ENCODE results near the gene LRRC57.

DNA sequence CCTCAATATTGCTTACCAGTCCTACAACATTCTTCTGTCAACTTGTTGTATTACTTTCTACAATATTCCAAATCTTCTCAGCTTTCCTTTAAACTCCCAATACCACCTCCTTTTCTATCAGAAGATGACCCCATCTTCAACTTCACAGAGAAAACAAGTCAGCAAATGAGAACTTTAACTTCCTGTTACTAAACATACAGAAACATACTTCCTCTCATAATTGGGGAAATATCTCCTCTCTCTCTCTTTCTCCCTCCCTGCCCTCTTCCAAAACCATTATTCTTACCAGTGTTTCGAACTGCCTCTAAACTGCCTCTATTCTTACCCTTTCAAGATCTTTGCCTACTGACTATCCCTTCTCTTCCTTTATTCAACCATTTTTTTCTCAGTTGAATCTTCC lies 54.9 kb downstream of the LRRC57 start:
- TF ChIP-seq, protein P1, sequence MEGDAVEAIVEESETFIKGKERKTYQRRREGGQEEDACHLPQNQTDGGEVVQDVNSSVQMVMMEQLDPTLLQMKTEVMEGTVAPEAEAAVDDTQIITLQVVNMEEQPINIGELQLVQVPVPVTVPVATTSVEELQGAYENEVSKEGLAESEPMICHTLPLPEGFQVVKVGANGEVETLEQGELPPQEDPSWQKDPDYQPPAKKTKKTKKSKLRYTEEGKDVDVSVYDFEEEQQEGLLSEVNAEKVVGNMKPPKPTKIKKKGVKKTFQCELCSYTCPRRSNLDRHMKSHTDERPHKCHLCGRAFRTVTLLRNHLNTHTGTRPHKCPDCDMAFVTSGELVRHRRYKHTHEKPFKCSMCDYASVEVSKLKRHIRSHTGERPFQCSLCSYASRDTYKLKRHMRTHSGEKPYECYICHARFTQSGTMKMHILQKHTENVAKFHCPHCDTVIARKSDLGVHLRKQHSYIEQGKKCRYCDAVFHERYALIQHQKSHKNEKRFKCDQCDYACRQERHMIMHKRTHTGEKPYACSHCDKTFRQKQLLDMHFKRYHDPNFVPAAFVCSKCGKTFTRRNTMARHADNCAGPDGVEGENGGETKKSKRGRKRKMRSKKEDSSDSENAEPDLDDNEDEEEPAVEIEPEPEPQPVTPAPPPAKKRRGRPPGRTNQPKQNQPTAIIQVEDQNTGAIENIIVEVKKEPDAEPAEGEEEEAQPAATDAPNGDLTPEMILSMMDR (IDR thresholded peaks at IDR 0.05 in 4 of 5, conservative IDR thresholded peaks at IDR 0.05 in 1 of 5): no peak
- no peak for TF ChIP-seq POLR2A (IDR thresholded peaks at IDR 0.05)

Data from gastrocnemius medialis (tissue), 4 donors.